Fibroblast of the aortic adventitia (primary cell): ENCODE results near the gene RASSF7. TPM values are rescaled to one million over a fixed set of nuclear protein-coding genes. Genes with fewer than 3 reads are reported as not detected.

Experiments used
- DNase-seq: peaks from one replicate; pipeline ENCODE4 v3.0.0-alpha.2; 2010; ENCODE audit warnings: low read depth
- H3K4me3 ChIP-seq: 2 replicates; pipeline ENCODE4 v1.5.1; 2011; ENCODE audit warnings: low read depth, mild to moderate bottlenecking, control low read depth, low read length, moderate library complexity
- CTCF ChIP-seq: IDR thresholded peaks from 2 replicates; pipeline ENCODE4 v1.5.1; 2011; ENCODE audit warnings: mild to moderate bottlenecking, low read length, control low read depth, inconsistent platforms; ENCODE audit not compliant: insufficient read depth
- total RNA-seq: library from RNA; depleted of rRNA; stranded (reverse); fragments of >200 nt; gene quantifications from 2 replicates; pipeline ENCODE4 v1.2.3, GENCODE V29; 2012; ENCODE audit warnings: low replicate concordance

RASSF7 gene
- total RNA-seq, 1 donor = 1.6 TPM

DNA sequence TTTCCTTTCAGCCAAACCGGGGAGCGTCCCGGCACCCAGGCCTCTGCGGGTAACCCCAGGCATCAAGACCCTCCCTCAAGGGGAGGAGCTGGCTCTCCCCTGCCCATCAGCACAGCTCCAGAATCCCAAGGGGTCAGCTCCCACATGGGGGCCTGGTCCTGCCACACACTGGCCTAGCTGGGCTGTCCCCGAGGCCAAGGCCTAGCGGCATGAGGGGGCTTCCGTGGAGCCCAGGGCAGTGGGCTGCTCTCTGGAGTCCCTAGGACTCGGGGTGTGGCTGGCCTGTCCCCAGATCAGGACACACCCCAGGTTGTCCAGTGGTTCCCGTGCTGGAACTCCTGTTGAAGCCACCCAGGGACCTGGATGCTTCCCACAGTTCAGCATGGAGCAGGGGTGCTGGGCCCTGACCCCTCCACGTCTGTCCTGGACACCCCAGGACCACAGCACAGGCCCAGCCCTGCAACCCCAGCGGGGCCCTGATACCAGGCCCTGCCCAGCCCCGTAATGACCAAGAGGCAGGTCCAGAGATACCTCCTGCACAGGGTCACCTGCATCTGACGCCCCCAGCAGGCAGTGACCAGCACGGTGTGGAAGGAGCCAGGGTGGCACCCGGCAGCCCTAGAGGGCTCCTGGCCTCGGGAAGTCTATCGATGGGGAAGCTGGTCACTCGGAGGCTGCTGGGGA is 30.9 kb upstream of the RASSF7 start:
- DNase-seq = no peak
- H3K4me3 ChIP-seq = no peak overlapping the region
- no peak for TF ChIP-seq CTCF

DNA sequence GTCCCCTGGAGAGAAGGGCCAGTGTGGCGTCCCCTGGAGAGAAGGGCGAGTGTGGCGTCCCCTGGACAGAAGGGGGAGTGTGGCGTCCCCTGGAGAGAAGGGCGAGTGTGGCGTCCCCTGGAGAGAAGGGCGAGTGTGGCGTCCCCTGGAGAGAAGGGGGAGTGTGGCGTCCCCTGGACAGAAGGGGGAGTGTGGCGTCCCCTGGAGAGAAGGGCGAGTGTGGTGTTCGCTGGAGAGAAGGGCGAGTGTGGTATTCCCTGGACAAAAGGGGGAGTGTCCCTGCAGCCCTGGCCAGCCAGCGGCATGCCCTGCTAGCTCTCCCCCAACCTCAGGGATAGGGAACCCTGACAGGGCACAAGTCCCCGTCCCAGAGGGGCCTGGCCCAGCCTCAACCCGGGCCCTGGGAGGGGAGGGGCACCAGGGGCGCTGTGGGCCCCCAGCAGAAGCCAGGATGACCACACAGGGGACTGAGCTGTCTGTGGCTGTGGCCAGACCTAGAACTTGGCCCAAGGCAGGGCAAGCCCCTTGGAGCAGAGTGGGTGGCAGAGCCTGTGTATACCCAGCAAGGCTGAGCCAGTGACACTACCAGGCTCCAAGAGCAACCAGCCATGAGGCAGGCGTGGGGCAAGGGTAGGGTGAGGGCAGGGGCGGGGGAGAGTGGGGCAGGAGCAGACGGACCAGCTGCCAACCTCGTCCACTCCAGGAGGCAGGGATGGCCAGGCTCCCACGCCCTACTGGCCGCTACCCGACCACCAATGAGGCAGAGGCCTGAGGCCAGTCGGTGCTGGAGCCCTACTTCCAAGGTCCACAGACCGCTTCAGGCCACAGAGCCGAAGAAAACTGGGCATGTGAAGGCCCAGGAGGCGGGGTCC is 29.6 kb upstream of the RASSF7 start:
- no peak for TF ChIP-seq CTCF
- no peak overlapping the region for H3K4me3 ChIP-seq

DNA sequence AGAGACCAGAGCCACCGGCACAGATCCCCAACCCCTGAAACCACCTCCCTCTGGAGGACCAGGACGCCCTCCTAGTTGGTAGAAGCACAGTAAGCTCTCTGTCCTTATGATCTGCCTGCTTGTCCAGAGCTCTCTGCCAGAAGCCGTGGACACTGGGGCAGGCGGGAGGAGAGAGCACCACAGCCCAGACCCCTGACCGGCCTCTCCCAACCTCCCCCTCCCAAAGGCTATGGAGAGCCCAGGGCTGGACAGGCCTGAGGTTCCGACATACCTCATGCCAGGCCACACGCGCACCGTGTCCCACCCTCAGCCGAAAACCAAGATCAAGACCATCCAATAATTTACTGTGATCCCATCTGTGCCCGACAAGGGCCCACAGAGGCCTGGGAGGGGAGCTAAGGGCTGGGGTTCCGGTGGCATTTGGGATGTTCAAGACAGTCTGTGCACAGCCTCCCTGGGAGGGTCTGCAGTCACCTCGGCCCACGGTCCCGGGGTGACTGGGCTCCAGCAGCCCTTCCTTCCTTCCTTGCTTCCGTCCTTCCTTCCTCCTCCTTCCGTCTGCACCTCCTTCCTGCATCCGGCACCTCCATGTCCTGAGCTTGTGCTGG is 28.7 kb upstream of the RASSF7 start:
- H3K4me3 ChIP-seq = no peak overlapping the region
- TF ChIP-seq CTCF = no peak
- no peak for DNase-seq

More for the DNA sequence above, 29.6 kb upstream of the RASSF7 start:
- no peak for DNase-seq

DNA sequence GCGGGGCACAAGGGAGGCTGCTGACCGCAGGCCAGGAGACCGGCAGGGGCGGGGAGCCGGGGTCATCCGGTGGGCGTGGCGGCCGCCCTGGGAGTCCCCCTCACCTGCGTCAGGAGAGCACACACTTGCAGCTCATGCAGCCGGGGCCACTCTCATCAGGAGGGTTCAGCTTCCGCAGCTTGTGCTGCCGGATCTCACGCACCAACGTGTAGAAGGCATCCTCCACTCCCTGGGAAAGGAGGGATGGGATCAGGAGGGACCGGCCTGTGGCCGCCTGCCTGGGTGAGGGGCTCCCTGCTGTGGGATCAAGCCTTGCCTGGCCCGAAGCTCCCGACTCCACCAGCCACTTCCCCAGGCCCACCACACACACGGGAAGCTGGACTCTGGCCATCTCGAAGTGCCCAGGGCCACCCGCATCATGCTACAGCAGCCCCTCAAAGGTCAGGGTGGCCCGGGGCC is 28.2 kb upstream of the RASSF7 start:
- TF ChIP-seq CTCF = no peak
- no peak for DNase-seq
- H3K4me3 ChIP-seq = no peak overlapping the region

DNA sequence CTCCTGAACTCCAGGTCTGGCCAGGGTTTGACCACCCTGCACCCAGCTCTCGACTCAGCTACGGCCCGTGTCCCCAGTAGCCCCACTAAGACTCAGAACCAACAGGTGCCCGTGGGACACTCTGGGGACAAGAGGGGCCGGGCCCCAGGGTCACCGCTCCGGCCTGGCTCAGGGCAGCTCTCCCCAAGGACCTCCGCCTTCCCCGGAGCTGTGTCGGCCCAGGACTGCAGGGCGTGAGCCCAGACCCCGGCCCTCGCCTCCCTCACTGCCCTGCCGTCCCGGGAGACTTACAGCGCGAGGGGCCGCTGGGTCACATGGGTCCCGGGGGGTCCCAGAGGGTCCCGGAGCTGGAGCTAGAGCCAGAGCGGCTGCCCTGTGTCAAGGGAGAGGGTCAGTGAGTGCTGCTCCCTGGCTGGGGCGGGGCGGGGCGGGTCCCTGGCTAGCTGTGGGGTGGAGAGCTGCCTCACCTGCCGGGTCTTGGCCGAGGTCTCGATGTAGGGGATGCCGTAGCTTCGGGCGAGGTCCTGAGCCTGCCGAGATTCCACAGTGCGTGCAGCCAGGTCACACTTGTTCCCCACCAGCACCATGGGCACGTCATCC is 27.7 kb upstream of the RASSF7 start:
- TF ChIP-seq CTCF = no peak
- H3K4me3 ChIP-seq = no peak overlapping the region
- DNase-seq = no peak

DNA sequence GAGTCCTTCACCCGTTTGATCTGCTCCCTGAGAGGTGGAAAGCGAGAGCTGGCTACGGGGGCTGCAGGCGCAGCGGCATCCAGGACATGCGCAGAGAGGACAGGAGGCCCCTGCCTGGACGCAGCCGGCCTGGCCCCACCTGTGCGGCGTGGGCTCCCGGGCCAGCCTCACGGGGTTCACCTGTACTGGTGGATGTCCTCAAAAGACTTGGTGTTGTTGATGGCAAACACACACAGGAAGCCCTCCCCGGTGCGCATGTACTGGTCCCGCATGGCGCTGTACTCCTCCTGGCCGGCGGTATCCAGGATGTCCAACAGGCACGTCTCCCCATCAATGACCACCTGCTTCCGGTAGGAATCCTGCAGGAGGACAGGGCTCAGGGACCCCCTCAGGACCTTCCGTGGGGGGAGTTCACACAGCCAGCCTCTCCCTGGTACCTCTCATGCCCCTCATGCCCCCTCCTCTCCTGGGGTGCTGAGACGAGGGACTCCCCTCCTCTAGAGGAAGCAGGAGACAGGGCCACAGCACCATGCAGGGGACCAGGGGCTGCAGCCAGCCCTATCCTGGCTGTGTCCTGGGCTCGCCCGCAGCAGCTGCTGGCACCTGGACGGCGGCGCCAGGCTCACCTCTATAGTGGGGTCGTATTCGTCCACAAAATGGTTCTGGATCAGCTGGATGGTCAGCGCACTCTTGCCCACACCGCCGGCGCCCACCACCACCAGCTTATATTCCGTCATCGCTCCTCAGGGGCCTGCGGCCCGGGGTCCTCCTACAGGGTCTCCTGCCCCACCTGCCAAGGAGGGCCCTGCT is 27.0 kb upstream of the RASSF7 start:
- peak overlapping the region; percentile 79 for H3K4me3 ChIP-seq
- no peak for DNase-seq
- no peak for TF ChIP-seq CTCF
